ENCODE data around the gene SETD7. TPM values are rescaled to one million over a fixed set of nuclear protein-coding genes. Genes with fewer than 3 reads are reported as not detected.

SETD7 gene
- total RNA-seq, 2 experiments from 2014 or later = 23.1 to 23.5 TPM

GRCh38 chr4:139458999-139459398 lies 97.0 kb downstream of the SETD7 start:
- H3K27me3 Mint-ChIP-seq = no peaks in the 10 kb centered on the region
- peaks cover 49% of the 10 kb centered on the region for H3K36me3 Mint-ChIP-seq (ENCODE audit: low read depth)
- no peak for TF ChIP-seq CTCF (IDR thresholded peaks at IDR 0.05)
- no peak overlapping the region for H3K27ac Mint-ChIP-seq
- peaks cover 17% of the 10 kb centered on the region for H3K36me3 ChIP-seq (ENCODE audit: insufficient read depth, low read length)
- ATAC-seq (ENCODE audit: poor library complexity) (no peak), DNase-seq (no peak)
- ChIA-PET POLR2A (no interaction called here), CTCF (no interaction called here)
- no peak overlapping the region for H3K4me3 Mint-ChIP-seq
- H3K4me3 ChIP-seq (ENCODE audit: low read length) = no peak overlapping the region
- no peaks in the 10 kb centered on the region for H3K9me3 ChIP-seq (ENCODE audit: control insufficient read depth in 1 of 2, insufficient read depth in 1 of 2, low read length in 2 of 2)
- peaks cover 23% of the 10 kb centered on the region for H3K4me1 ChIP-seq (ENCODE audit: insufficient read depth, low read length)
- H3K27me3 ChIP-seq (ENCODE audit: control insufficient read depth in 1 of 2, insufficient read depth in 2 of 2, low read length in 2 of 2) = no peaks in the 10 kb centered on the region
- peaks cover 74% of the 10 kb centered on the region for H3K4me1 Mint-ChIP-seq (ENCODE audit: low read depth)
- H3K9me3 Mint-ChIP-seq = no peaks in the 10 kb centered on the region
- intact Hi-C loops (cut with DNase I, micrococcal nuclease) = loop anchor here in 1 of 2 experiments (5.0 to 10.0 kb wide), 4 partner anchors 93 to 916 kb away; partner anchors contain the start of genes MAML3 and SCOC
- H3K27ac ChIP-seq (ENCODE audit: low read depth in 1 of 2, low read length in 2 of 2) = no peak overlapping the region

- DNase-seq (no peak), ATAC-seq (ENCODE audit: poor library complexity) (no peak)
- Mint-ChIP-seq H3K4me1 (ENCODE audit: low read depth) (peaks cover 71% of the 10 kb centered on the region), H3K4me3 (no peak overlapping the region), H3K27me3 (no peaks in the 10 kb centered on the region), H3K36me3 (ENCODE audit: low read depth) (peaks cover 48% of the 10 kb centered on the region), H3K9me3 (no peaks in the 10 kb centered on the region), H3K27ac (peak overlapping the region; percentile 12)
- peaks cover 17% of the 10 kb centered on the region for H3K36me3 ChIP-seq (ENCODE audit: insufficient read depth, low read length)
- ChIA-PET CTCF (no interaction called here), POLR2A (no interaction called here)
- H3K27ac ChIP-seq (ENCODE audit: low read depth in 1 of 2, low read length in 2 of 2) = no peak overlapping the region
- H3K27me3 ChIP-seq (ENCODE audit: control insufficient read depth in 1 of 2, insufficient read depth in 2 of 2, low read length in 2 of 2) = no peaks in the 10 kb centered on the region
- intact Hi-C loops (cut with DNase I, micrococcal nuclease) = loop anchor here in 1 of 2 experiments (5.0 to 10.0 kb wide), 4 partner anchors 94 to 916 kb away; partner anchors contain the start of genes MAML3 and SCOC
- TF ChIP-seq CTCF (IDR thresholded peaks at IDR 0.05) = no peak
- H3K9me3 ChIP-seq (ENCODE audit: control insufficient read depth in 1 of 2, insufficient read depth in 1 of 2, low read length in 2 of 2) = no peaks in the 10 kb centered on the region
- H3K4me1 ChIP-seq (ENCODE audit: insufficient read depth, low read length) = peaks cover 19% of the 10 kb centered on the region
- H3K4me3 ChIP-seq (ENCODE audit: low read length) = no peak overlapping the region
Observed at GRCh38 chr4:139458543-139458942, 97.5 kb downstream of the SETD7 start.

- Mint-ChIP-seq H3K4me1 (ENCODE audit: low read depth) (peaks cover 79% of the 10 kb centered on the region), H3K4me3 (peak overlapping the region; percentile 16), H3K36me3 (ENCODE audit: low read depth) (peaks cover 48% of the 10 kb centered on the region), H3K27ac (no peak overlapping the region), H3K27me3 (no peaks in the 10 kb centered on the region), H3K9me3 (no peaks in the 10 kb centered on the region)
- ATAC-seq (ENCODE audit: poor library complexity) = no peak
- CTCF ChIA-PET = no interaction called here
- POLR2A ChIA-PET = interaction anchor here (1.3 kb wide), 1 partner anchor 97 kb away, joined by 3 read pairs; no protein-coding TSS in a partner anchor
- Histone ChIP-seq H3K4me1 (ENCODE audit: insufficient read depth, low read length) (peaks cover 28% of the 10 kb centered on the region), H3K27me3 (ENCODE audit: control insufficient read depth in 1 of 2, insufficient read depth in 2 of 2, low read length in 2 of 2) (no peaks in the 10 kb centered on the region), H3K9me3 (ENCODE audit: control insufficient read depth in 1 of 2, insufficient read depth in 1 of 2, low read length in 2 of 2) (no peaks in the 10 kb centered on the region), H3K4me3 (ENCODE audit: low read length) (no peak overlapping the region), H3K27ac (ENCODE audit: low read depth in 1 of 2, low read length in 2 of 2) (no peak overlapping the region), H3K36me3 (ENCODE audit: insufficient read depth, low read length) (peaks cover 14% of the 10 kb centered on the region)
- DNase-seq = no peak
- intact Hi-C loops (cut with DNase I, micrococcal nuclease) = loop anchor here in 1 of 2 experiments (5.0 to 10.0 kb wide), 4 partner anchors 95 to 917 kb away; partner anchors contain the start of genes MAML3 and SCOC
- no peak for TF ChIP-seq CTCF (IDR thresholded peaks at IDR 0.05)
Observed at GRCh38 chr4:139457318-139457717, 98.7 kb downstream of the SETD7 start.

All from CD4-positive, alpha-beta T cell (primary cell).